ENCODE data around the gene FNIP2.

GRCh38 chr4:158850800-158851644 lies 82.2 kb downstream of the FNIP2 start:
- TF ChIP-seq SIN3A (IDR thresholded peaks at IDR 0.05; ENCODE audit: borderline replicate concordance, low read depth, low read length) (no peak), TEAD4 (IDR thresholded peaks at IDR 0.05; ENCODE audit: borderline replicate concordance, insufficient read depth) (no peak), TAF1 (IDR thresholded peaks at IDR 0.05; ENCODE audit: borderline replicate concordance, low read depth, low read length) (no peak)

Data from SK-N-SH (cell line).